Measurements from ENCODE around the gene MEIS2.

MEIS2 gene

DNA sequence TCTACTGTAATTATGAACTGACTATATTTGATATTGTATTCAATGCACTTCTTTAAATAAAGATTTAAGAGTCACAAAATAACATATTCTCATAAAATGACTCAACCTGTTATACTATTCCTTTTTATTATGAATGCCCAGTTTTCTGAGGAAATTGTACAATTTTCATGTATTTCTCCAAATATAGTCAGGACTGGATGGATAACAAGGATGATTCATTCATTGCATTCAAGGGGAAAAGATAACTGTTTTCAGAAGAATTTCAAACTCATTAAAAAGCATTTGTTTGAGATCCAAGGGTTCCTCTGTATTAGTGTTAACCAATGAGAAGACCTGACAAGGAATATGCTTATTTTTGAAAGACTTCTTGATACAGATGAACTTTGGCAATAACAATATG is 163.7 kb downstream of the MEIS2 start:
- DNase-seq (ENCODE audit: low read depth in 3 of 3) = no peak

DNA sequence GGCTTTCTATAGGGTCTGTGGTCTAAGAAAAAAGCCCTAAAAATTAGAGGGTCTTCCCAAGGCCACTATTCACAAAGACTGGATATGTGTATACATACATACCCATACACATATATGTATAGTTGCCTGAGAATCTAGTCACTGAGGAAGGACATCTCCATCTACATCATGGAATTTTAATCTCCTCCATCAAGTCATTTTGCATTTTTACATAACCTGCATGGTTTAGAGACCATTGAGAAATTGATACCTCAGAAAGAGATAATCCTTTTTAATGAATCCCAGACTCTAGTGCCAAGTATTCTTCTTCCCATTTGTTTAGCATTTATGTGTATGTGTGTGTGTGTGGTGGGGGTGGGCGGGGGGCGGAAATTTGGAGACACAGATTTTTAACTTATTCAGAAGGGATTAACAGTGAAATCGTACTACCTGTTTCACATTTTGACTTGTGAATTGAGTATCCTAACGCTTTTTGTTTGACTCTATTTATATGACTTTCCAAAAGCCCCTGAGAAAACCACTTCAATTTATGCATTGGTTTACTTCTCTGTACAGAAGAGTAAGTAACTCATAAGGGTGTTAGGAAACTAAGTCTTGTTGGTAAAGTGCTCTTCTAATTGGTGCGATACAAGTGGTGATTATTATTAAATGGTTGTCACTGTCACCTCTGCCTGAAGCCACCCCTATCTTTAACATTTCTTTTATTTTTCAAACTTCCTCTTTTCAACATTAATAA is 166.9 kb downstream of the MEIS2 start:
- DNase-seq (ENCODE audit: low read depth in 3 of 3) = no peak

DNA sequence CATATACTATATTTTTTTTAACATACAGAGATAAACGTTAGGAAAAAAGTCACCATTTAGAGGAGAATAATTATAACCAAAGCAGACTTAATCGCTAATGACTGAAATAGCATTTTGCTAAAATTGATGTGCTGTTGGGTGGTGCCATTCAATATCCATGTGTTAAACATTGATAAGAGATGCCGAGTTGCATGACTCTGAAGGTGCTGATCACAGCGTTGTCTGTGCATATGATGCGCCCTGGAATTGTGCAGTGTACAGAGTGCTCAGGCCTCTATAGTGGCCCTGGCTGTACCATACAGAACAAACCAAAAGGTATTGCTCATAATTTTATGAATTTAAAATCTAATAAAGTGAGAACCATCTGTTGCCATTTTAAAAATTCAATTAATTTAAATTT is 168.3 kb downstream of the MEIS2 start:
- DNase-seq (ENCODE audit: low read depth in 3 of 3) = no peak

DNA sequence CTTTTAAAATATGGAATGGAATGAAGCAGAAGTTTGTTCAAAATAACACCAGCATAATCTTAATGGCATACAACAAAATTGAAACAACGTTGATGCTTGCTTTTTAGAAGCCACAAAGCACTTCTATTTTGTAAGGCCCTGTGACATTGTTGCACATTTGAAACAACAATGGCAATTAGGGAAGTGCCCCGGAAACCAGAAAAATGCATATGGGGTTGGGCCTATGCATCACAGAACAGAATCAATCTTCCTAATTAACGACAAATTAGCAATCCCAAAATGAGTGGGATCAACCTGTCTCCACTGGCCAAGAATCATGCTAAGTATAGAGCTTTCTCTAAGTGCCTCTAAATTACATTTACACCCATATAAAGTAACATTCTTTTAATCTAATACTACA is 168.9 kb downstream of the MEIS2 start:
- no peak for DNase-seq (ENCODE audit: low read depth in 3 of 3)

DNA sequence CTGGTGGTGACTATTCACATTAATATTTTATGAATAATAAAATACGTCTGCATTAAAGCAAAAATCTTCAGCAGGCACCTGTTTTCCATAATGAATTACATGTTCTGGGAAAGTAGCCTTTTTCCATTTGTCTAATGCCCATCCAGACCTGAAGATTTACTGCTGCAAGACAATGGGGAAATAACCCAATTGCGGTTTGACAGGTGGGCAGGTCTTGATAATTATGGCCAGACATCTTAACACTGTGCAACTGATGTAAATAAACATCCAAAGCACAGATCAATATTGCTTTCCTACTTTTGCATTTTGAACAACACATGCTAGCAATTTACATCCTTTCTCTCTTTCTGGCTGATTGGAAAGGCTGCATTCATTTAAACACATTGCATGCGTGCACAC is 173.9 kb downstream of the MEIS2 start:
- no peak for DNase-seq (ENCODE audit: low read depth in 3 of 3)

DNA sequence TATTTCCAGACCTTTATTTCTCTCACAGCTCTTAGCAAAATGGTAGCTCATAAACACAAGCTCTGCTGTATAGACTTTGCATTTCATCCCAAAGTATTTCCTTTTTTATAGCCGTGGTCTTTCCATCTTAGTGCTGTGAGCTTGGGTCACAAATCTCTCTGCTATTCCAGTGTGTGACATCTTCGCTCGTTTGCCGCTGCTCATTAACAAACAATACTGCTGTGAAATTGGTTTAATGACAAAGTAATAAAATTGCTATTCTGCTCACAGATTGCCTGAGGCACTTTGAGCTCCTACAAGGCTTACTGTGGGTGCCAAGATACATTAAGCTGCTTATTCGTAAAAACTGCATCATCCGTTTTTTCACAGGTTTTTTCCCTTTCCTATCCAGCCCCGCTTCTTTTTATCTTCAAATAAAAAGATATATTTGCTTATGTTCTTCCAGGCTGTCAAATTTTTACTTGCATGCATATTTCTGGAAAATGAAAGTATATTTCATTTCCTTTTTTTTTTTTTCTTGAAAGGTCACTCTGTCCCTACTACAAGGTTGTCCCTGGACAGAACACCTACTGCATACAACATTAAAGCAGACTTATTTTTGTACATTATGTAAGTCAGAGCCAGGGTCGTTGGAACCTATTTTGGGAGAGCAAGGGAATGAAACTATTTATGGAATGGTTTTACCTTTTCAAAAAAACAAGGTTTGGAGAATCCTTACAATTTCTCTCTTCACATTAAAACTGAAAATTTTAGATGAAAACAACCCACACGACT is 174.5 kb downstream of the MEIS2 start:
- no peak for DNase-seq (ENCODE audit: low read depth in 3 of 3)

DNA sequence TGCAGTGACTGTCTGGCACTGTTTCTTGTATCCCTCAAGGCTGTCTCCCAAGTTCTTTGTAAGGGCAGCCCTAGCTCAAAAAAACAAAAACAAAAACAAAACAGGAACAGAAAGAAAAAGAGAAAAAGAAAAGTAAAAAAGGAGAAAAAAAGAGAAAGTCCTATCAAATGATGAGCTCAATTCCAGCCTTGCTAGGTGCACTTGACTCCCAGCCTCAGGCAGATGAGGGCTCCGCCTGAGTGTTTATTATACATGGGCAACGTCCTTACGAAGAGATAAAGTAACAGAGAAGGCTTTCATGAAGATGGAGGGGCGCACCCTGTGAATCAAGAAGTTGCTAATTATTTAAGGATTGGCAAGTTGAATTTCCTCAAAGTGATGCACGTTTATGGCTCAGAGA is 175.3 kb downstream of the MEIS2 start:
- DNase-seq (ENCODE audit: low read depth in 3 of 3) = no peak

DNA sequence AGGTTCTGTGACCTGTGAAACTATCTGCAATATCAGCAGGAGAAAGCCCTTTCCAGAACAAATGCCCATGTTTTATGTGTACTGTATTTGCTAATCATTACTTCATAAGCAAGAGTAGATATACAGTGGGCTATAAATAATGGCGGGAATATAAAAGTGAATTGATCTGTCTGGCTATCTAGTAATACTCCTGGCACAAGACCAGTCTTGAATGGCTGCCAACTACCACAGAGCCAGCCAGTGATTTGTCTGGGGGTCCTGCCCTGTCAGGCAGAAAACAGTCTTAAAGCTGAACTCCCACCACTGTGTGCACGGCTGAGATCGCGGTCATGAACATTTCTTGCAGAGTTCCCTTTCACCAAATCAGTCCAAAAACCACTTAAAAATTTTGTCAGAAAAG is 176.3 kb downstream of the MEIS2 start:
- DNase-seq (ENCODE audit: low read depth in 3 of 3) = no peak

DNA sequence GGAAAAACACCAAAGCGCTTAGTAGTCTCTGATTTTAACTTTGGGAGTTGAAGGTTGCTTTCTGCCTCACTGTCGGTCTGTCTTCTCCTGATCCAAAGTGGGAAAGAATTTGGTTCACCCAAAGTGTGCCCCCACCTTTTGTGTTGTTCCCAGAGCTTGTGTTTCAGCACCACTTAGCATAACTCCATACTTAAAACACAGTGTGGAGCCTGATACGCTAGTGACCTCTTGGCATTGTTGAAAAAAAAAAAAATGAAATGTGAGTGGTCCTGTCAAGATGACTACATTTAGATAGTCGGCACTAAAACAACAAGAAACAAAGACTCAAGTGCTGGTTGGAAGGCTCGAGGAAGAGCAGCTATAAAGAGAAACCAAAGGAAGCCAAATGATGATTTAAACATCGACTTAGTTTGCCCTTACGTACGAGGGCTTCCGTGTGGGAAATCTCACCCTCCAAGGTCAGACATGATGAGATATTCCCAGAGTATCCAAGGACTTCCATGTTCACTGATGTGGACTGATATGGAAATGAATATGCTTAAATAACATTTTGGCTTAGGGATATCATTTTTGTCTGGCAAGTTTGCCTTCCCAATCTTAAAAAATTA is 178.8 kb downstream of the MEIS2 start:
- no peak for DNase-seq (ENCODE audit: low read depth in 3 of 3)

DNA sequence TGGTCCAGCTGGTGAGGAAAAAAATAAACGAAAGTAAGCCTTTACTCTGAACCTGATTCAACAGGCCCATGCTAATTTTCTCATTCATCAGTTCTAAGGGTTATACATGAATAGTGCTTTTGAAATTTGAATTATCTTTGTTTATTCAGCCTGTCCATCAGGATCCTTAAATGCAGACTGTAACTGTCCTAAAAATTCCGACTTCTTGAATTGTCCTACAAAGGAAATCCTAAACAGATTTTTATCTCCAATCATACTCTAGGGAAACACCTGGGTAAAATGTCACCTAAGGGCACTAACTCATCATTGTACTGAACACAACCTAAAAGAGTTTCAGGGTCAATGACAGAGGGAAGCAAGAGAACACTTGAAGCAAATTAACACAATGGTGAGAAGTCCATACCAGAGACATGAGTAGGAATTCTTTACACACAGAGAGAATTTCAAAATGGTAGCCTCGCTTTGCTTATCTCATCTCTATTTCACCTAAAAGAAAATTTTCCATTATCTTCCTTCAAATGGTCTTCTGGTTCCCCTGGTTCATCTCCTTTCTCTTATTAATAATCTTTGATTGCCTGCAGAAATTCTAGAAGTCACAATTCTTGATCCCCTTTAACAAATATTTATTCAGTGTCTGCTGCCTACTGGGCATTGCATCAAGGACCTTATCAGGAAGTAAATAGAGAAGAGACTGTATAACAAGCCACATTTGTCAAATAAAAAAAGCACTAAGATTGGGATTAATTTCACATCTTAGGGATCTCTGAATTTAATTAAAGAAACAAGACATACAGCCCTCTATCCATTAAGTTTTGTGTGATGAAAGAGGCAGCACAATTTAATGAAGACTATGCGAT is 182.7 kb downstream of the MEIS2 start:
- DNase-seq (ENCODE audit: low read depth in 3 of 3) = no peak

DNA sequence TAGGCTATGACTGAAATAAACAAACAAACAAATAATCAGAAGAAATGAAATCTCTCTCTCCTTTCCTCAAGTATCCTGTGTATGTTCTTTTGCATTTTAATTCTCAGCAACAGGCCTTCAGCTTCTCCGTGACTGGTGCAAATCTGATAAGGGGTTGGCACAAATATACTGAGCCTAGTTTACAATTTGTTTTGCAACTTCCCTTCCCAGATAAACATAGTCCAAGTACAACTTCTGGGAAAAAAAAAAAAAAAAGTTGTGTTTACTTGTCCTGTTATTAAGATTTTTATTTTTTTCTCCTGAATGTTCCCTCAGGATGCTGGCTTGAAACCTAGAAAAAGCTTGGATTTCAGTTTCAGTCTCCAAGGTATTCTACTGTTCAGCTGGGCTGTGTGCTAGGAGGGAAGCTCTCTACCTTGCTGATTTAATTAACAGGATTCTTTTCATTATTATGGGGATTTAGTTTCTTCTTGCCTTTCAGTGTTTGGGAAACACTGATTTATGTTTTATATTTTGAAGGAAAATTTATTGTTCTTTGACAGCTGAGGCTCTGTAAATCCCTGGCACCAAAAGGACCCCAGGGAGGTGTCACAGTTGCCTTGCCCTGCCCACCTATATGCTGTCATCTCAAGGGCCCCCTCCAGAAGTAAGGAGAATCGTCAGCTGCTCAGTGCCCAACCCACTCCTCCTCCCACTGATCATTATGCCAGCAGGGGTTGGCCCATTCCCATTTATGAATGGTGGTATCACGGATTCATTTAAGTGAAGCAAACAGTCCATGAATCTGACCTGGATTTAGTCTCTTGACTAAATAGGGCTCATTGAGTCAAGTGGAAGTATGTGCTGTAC is 185.2 kb downstream of the MEIS2 start:
- no peak for DNase-seq (ENCODE audit: low read depth in 3 of 3)

DNA sequence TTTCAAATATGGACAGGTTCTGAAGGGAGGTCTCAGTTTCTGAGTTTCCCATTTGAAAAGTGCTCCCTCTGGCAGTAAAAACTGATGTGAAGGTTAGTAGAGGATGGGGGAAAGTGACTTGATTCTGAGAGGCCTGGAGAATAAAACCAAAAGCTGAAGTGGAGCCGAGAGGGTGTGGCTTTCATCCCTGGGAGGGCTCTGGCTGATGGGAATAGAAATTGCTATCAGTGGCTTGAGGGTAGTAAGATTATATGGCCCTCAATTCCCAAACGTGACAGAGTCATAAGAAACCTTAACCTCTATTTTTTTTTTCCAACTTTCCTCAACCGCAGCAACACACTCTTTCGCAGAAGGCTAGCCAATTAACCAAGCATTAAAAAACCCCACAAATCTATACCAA is 185.9 kb downstream of the MEIS2 start:
- no peak for DNase-seq (ENCODE audit: low read depth in 3 of 3)

DNA sequence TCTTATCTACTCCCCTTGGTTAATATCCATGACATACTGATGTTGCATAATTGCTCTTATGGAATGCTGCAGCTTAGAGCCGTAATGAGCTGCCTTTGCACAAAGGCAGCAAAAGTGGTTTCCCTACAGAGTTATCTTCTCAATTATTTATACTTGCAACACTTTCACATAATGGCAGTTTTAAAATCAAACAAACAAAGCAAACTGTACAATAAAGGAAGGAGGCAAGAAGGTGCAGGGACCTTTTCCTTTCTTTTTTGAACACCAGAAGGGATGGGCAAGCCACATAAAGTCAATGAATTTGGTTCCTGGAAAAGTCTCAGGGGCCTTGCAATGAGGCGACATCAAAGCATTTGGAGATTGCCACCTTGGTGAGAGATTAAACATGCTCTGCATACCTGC is 188.0 kb downstream of the MEIS2 start:
- no peak for DNase-seq (ENCODE audit: low read depth in 3 of 3)

DNA sequence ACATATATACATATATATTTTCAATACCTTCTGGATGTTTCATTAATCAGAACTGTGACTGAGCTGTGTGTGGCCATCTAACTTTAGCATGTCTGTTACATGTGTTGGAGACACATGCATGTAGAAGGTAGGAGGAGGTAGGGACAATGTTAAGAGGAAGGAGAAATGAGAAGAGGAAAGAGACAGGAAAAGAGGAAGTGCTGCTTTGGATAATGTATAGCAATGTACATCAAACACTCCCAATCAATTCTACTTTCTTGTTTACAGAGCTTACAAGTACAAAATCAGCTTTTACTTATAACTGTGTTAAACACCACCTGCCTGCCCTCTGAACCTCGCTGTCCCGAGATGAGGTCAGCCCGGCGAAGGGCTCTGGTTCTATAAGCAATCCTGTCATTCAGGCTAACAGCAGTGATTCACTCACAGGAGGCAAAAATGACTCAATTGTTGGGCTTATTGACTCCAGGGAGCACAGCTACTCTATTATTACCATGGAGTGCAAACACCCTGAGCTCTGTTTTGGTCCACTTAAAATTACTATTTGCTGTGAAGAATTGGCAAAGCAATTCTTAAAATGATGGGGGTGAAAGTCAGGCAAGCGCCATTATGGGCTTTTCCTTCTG is 188.9 kb downstream of the MEIS2 start:
- no peak for DNase-seq (ENCODE audit: low read depth in 3 of 3)

DNA sequence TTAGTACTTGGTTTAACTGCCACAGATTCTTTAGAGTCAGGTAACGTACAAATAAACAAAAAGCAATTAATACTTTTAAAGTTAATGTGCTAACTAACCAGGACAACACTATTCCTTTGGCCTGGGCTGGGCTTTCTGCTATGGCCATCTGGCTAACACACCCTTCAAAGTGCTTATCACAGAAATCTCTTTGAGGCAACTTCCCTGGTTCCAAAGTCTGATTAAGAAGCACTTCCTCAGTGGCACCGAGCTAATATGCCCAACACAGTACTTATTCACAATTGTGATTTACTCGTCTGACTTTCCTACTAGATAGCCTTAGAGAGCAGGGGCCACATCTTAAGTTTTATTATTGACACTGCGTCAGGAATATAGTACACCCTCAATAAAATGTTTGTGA is 191.4 kb downstream of the MEIS2 start:
- no peak for DNase-seq (ENCODE audit: low read depth in 3 of 3)

DNA sequence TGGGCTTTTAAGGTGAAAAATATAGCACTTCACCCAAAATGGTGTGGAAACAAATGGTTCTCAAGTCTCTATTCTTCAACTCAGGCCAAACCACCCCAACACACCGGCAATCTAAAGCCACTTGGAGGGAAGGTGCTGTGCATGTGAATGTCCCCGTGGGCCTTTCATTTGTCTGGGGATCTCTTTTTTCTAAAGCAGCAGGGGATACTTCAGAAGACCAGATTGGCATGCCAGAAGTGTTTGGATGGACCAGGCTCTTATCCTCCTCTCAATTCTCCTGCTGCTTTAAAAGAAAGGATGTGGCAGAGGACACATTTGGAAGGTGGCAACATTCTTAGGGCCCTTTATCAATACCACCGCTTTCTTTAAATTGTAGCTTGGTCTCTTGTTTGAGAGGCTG is 193.1 kb downstream of the MEIS2 start:
- DNase-seq (ENCODE audit: low read depth in 3 of 3) = no peak

DNA sequence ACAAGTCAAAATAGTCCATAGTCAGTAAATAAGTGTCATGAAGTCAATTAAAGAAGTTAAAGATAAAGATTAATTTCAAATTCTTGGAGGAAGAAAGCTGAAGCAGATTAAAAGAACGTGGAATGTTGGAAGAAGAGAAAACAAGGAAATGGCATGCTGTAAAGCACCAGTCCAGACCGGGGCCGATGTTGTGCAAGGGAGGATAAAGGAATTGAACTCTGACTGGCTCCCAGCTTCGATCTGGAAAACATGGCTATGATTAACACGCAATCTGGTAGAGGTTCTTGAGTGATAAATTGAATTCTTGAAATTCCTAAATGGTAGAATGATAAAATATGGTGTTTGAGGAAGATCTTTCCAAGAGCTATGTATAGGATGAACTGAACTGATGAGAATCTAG is 194.4 kb downstream of the MEIS2 start:
- no peak for DNase-seq (ENCODE audit: low read depth in 3 of 3)

DNA sequence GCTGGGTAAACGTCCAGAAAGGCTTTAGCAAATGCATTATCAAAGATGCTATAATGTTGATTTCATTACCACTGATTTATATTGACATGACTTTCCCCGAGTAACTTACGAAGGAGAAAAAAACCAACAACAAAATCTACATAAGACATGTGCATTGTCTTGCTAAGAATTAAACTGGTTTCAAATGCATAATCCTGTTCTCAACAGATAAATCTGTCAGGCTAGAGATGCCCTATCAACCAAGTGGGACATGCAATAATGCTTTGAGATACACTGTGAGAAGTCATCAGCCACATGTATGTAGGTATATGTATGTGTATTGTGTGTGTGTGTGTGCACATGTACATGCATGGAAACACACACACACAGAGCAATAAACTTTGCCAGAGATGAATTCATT is 195.6 kb downstream of the MEIS2 start:
- no peak for DNase-seq (ENCODE audit: low read depth in 3 of 3)

DNA sequence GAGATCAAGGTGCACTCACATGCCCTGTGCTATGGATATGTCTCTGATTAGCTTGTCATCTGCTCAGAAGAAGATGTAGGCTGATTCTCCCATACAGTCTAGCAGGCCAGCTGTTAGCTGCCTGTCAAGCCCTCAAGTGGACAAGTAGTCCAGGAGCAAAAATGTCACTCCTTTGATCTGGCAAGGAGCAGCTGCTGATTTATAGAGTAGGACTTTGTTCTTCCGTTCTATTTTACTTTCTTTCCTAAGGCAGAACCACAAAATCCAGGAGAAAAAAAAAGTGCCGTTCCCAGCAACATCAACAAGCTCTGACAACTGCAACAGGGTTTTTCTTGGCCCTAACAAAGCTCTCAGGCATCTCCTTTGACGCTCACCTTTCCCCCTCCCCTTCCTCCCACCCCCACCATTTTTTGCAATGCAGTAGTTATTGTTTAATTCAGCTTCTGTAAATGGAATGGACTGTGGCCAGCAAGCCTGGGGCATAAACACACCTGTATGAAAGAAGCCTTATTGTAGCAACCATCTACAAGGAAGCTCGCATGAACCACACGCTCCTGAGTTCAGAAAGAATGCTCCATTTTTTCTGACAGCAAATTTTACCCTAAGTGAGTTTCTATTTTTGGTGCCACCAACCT is 196.3 kb downstream of the MEIS2 start:
- DNase-seq (ENCODE audit: low read depth in 3 of 3) = no peak

DNA sequence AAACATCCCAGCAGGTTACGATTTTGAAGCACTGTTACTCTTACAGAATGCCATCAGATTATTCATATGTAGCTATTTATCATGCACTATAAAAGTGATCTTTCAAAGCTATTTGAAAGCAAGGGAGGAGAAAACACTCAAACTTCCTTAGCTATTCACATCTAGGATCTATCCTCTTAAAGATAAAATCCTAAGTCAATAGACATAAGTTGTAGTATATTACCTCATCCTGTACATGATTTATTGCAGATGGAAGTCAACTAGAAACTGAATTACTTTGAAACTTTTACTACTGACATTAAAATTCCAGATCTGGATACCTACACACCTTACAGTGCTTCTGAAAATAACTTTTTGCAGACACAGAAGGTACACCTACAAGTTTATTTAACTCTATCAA is 197.2 kb downstream of the MEIS2 start:
- DNase-seq (ENCODE audit: low read depth in 3 of 3) = no peak
